Measurements from ENCODE around the gene ORAI2.
"Not testable (repeated sequence)": the region's sequence is repeated elsewhere in the genome, so short reads cannot be mapped to it uniquely, and the experiment has no call there.

The ORAI2 gene

DNA sequence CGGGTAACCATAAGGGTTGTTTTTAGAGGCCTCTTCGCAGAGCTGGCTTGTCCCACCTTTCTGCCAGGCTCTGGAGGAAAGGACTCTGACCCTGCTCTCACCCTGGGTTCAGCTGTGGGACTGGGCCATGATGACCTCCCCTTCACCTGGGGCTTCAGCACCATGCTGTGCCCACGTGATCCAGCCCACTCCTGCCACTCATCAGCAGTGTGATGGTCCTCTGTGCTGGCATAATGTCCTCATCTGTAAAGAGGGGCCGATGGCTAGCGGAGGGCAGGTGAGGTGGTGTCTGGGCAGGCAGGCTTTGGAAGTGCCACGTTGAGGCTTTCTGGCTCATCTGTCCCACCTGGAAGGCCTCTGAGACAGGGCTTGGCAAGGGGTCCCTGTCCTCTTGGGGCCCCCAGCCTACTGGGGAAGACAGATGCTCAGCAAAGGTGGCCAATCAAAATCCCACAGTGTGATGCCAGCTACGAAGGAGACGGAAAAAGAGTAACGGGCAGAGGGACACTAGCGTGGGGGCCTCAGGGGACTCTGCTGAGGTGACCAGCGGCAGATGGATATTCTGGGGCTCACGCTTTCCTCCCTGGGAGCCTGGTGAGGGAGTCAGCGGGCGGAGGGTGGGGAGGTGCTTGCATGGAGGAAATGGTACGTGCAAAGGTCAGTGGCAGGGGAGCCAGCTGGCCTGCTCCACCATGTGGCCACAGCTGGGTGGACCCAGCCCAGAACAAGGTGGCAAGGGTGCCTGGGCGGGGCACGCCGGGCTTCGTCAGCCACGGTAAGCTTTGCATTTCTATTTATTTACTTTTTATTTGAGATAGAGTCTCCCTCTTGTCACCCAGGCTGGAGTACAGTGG lies 36.8 kb downstream of the ORAI2 start:
- DNase-seq, result no peak

GRCh38 chr7:102471791-102472125 lies 38.4 kb downstream of the ORAI2 start:
- no peak for DNase-seq

GRCh38 chr7:102472126-102473041 lies 39.0 kb downstream of the ORAI2 start:
- no peak for DNase-seq

DNA sequence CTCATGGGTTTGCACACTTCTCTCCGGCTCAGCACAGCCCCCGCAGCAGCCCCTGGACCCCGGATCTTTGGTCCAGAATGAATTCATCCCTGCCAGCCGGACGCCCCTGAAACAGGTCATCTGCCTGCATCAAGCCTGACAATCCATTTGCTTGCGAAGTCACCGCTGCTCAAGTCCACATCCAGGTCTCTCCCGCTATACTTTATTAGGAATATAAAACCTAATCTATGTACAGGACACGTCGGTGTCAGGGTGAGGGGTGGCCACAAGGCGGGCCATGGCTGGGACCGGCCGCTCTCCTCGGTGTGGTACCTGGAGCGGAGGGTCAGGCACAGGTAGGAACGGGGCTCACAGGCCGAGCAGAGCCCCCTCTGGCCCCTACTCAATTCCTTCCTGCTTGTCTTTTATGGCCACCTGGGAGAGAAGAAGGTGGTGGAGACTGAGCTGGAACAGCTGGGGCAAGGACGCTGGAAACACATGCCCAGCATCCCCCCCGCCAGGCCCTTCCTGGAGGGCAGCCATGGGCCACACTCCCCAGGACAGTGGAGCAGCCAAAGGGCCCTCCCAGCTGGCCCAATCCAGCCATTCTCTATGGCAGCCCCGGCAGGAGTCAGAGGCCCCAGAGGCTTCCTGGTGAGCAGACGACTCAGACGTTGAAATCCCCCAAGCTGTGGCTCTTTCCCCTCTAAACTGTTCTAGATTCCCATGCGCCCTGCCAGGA lies 40.1 kb downstream of the ORAI2 start:
- no peak for DNase-seq

DNA sequence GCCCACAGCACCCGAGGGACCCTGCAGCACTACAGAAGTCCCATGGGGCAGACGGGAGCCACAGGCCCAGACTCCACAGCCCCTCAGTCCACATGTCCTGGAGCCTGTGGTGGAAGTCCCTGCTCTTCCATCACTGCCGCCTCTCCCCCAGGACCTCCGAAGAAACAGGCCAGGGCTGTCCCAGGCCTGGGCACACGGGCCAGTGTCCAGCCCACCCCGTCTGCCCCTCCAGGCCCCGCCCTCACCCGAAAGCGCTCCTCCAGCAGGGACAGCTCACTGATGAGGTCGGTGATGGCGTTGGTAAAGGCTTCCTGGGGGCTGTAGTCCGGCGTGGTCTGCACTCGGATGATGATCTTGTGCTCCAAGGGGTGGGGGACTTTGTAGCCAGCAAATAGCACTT lies 40.7 kb downstream of the ORAI2 start:
- DNase-seq, result not testable (repeated sequence)

- DNase-seq, result not testable (repeated sequence)
Observed at GRCh38 chr7:102474736-102475435, 41.5 kb downstream of the ORAI2 start.

GRCh38 chr7:102478314-102479208 lies 45.2 kb downstream of the ORAI2 start, which contains the start of gene POLR2J:
Gene POLR2J, minus strand, starts transcription at chr7:102478922. Its CDS starts 62 bp downstream, at chr7:102478860.
- not testable (repeated sequence) for DNase-seq

GRCh38 chr7:102479209-102479584 lies 45.8 kb downstream of the ORAI2 start:
- not testable (repeated sequence) for DNase-seq

DNA sequence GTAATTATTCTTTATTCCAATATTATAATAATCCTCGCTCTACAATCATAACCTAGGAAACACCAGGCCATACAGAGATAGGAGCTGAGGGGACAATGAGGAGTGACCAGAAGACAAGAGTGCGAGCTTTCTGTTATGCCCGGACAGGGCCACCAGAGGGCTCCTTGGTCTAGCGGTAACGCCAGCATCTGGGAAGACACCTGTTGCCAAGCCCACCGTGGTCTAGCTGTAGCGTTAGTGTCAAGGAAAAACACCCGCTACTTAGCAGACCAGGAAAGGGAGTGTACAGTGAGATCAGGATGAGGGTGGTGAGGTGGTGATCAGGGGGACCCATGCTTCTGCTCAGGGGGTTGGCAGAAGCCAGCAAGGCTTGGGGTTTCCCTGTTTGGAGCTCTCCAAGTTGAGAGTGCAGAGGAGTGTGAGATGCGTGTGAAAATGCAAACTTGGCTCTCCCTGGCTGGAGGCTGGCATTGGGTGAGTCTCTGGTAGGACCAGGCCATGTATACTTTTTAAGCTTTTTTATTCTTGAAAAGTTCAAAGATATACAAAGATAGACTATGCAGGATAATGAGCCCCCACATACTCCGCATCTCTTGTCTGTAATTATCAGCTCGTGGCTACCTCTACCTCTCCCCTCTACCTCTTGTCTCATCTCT lies 46.7 kb downstream of the ORAI2 start:
- not testable (repeated sequence) for DNase-seq

DNA sequence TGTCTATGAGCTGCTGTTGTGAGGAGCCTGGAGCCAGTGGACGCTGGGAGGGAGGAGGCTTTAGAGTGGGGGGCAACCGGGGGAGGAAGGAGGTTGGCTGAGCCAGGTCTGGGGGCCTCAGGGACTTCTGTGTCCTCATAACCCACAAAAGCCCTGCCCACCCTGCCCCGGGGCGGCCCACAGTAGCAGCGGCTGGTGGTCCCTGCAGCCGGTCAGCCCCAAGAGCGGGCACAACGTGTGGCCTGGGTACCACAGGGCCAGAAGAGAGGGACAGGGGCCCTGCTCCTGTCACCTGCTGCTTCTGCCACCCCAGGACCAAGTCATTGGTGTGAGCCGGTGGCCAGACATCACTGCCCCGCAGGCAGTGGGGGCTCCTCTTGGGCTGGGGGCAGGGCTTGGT lies 48.6 kb downstream of the ORAI2 start:
- DNase-seq, result not testable (repeated sequence)

DNA sequence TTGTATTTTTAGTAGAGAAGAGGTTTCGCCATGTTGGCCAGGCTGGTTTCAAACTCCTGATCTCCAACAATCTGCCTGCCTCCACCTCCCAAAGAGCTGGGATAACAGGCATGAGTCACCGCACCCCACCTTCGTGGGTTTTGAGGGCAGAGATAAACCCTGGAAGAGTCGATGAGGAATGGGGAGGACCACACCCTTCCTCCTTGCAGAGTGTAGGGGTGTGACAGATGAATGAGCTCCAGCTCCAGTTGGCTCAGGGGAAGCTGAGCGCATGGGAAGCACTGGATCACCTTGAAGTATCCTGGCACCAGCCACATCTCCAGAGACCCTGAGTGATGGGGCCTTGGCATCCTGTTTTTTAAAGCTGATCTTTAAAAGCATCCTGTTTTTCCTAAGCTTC lies 50.9 kb downstream of the ORAI2 start:
- not testable (repeated sequence) for DNase-seq

GRCh38 chr7:102490529-102491075 lies 57.2 kb downstream of the ORAI2 start:
- not testable (repeated sequence) for DNase-seq

GRCh38 chr7:102493220-102493935 lies 60.0 kb downstream of the ORAI2 start:
- not testable (repeated sequence) for DNase-seq

GRCh38 chr7:102494026-102494425 lies 60.7 kb downstream of the ORAI2 start:
- not testable (repeated sequence) for DNase-seq

DNA sequence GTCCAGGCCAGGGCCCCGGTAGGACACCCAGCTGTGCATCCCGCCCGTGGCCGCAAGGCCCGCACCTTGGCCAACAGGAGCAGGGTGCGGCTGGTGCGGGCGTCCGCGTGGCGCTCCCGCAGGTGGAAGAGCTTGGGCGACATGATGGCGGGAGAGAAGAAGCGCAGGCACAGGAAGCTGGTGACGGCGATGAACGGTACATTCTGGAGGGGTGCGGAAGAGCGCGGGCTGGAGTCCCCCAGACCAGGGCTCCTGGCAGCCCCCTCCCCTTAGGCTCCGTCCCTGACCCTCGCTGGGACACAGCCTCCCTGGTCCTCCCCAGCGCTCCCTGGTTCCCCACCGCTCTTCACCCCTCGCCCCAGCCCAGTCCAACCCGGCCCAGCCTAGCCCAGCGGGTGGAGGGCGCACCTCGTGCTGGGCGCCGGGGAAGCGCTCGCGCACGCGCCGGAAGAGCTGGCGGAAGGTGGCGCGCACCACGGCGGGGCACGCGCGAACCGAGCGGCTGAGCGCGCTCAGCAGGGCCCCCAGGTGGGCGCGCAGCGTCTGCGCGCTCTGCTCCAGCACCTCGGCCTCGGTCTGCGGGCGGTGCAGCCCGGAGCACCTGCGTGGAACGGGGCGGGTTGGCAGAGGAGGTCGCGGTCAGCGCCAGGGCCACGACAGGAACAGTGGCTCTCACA lies 61.2 kb downstream of the ORAI2 start:
- DNase-seq, result not testable (repeated sequence)

DNA sequence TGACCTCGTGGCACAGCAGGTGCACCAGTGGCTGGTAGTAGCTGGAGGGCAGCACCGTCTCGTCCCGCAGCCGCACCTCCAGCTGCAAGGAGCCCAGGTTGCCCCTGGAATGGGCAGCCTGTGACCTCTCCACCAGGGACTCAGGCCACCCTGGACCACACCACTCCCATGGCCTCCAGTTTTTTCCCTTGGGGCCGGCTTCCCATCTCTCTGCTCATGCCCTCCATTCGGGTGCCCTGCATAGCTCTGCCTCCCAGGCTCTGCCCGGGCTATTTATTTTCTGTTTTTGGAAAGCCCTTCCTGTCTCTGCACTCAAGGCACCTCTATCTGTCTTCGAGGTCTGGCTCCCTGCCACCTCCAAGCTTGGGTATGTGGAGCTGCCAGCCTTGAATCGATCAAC lies 63.5 kb downstream of the ORAI2 start:
- DNase-seq, result not testable (repeated sequence)

DNA sequence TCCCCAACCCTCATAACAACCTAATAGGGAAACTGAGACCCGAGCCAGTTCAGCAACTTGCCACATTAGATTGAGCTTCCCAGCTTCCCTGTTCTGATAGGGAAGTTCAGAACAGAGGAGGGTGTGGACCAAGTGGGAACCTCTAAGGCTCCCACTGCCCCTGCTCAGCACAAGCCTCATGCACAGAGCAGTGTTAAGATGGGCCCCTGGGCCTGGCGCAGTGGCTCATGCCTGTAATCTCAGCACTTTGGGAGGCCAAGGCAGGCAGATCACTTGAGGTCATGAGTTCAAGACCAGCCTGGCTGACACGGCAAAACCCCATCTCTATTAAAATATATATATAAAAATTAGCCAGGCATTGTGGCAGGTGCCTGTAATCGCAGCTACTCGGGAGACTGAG lies 63.9 kb downstream of the ORAI2 start:
- DNase-seq, result not testable (repeated sequence)

DNA sequence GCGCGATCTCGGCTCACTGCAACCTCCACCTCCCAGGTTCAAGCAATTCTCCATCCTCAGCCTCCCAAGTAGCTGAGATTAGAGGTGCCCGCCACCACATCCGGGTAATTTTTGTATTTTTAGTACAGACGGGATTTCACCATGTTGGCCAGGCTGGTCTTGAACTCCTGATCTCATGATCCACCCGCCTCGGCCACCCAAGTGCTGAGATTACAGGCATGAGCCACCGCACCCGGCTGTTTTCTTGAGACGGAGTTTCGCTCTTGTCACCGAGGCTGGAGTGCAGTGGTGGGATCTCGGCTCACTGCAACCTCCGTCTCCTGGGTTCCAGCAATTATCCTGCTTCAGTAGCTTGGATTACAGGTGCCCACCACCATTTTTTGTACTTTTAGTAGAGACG lies 64.9 kb downstream of the ORAI2 start:
- not testable (repeated sequence) for DNase-seq

GRCh38 chr7:102503141-102503540 lies 69.8 kb downstream of the ORAI2 start:
- not testable (repeated sequence) for DNase-seq

All from stimulated activated naive CD4-positive, alpha-beta T cell treated with Interleukin-2 at 50 U/mL for 16 hours (primary cell).